Panc1 (cell line): ENCODE data around the gene ARPC5L.
A peak's percentile ranks its signal among the peaks of the same experiment; 100 is the strongest.

Source experiments
- POLR2AphosphoS5 ChIP-seq: IDR thresholded peaks from 2 replicates; pipeline ENCODE4 v1.6.1; 2012; ENCODE audit warnings: mild to moderate bottlenecking, low read depth, low read length, moderate library complexity
- SIN3A ChIP-seq: IDR thresholded peaks from 2 replicates; pipeline ENCODE4 v1.6.1; 2012; ENCODE audit warnings: low read depth, mild to moderate bottlenecking, low read length, moderate library complexity, borderline replicate concordance; ENCODE audit not compliant: insufficient read depth
- TF ChIP-seq, protein P1 (sequence below): fragments of 450-650 bp; IDR thresholded peaks from 2 replicates; pipeline ENCODE4 v1.5.1; 2017; ENCODE audit warnings: mild to moderate bottlenecking
- TF ChIP-seq, protein P2 (sequence below), 2 experiments: IDR thresholded peaks; 2 replicates each; pipeline ENCODE4 v1.6.1; 2011 to 2012; ENCODE audit warnings: low read depth in 2 of 2, control low read depth in 1 of 2, low read length in 1 of 2, mild to moderate bottlenecking in 1 of 2, moderate library complexity in 1 of 2; ENCODE audit not compliant: insufficient read depth in 1 of 2

DNA sequence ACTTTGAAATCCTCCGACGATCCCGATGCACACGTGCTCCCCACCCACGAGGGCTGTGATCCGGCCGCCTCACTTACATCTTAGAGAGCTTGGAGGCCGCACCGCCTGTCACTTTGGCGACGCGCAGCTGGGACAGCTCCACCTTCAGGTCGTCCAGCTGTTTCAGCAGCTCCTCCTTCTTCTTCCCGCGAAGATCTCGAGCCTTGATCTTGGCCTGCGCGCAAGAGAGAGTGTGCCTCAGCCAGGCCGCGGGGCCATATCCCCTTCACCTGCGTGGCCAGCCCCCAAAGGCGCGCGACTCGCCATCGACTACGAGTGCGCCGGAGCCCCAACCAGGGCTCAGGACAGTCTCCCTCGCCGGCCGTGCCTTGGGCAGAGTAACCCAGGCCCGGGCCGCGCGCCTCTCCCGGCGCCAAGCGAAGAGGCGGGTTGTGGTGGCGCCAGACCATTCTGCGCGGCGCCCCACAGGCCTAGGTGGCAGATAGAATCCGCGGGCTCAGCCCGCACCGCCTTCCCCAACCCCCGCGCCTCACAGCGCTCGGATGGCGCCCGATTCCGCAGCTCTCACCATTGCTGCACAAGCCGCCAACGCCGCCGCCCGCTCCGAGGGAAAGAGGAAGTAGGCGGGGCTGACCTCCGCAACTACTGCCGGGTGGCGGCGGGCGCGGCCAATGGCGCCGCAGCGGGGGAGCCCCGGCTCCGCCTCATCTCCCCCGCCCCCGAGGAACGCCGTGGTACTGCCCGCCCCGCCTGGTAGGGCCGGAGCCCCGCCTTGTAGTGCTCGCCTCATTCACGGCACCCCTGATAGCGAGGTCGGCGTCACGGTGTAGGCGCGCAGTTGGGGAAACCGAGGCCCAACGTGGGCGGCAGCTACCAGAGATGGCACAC lies at the start of gene ARPC5L, which contains the start of gene RPL35:
- TF ChIP-seq, protein P1, sequence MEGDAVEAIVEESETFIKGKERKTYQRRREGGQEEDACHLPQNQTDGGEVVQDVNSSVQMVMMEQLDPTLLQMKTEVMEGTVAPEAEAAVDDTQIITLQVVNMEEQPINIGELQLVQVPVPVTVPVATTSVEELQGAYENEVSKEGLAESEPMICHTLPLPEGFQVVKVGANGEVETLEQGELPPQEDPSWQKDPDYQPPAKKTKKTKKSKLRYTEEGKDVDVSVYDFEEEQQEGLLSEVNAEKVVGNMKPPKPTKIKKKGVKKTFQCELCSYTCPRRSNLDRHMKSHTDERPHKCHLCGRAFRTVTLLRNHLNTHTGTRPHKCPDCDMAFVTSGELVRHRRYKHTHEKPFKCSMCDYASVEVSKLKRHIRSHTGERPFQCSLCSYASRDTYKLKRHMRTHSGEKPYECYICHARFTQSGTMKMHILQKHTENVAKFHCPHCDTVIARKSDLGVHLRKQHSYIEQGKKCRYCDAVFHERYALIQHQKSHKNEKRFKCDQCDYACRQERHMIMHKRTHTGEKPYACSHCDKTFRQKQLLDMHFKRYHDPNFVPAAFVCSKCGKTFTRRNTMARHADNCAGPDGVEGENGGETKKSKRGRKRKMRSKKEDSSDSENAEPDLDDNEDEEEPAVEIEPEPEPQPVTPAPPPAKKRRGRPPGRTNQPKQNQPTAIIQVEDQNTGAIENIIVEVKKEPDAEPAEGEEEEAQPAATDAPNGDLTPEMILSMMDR = no peak; the same call in 1 of the 2 replicates
- peak; percentile 89 for TF ChIP-seq POLR2AphosphoS5
- TF ChIP-seq, protein P2, sequence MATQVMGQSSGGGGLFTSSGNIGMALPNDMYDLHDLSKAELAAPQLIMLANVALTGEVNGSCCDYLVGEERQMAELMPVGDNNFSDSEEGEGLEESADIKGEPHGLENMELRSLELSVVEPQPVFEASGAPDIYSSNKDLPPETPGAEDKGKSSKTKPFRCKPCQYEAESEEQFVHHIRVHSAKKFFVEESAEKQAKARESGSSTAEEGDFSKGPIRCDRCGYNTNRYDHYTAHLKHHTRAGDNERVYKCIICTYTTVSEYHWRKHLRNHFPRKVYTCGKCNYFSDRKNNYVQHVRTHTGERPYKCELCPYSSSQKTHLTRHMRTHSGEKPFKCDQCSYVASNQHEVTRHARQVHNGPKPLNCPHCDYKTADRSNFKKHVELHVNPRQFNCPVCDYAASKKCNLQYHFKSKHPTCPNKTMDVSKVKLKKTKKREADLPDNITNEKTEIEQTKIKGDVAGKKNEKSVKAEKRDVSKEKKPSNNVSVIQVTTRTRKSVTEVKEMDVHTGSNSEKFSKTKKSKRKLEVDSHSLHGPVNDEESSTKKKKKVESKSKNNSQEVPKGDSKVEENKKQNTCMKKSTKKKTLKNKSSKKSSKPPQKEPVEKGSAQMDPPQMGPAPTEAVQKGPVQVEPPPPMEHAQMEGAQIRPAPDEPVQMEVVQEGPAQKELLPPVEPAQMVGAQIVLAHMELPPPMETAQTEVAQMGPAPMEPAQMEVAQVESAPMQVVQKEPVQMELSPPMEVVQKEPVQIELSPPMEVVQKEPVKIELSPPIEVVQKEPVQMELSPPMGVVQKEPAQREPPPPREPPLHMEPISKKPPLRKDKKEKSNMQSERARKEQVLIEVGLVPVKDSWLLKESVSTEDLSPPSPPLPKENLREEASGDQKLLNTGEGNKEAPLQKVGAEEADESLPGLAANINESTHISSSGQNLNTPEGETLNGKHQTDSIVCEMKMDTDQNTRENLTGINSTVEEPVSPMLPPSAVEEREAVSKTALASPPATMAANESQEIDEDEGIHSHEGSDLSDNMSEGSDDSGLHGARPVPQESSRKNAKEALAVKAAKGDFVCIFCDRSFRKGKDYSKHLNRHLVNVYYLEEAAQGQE (IDR thresholded peaks at IDR 0.05; ENCODE audit: insufficient read depth in 1 of 2, low read depth in 2 of 2, low read length in 1 of 2) = 0 out of 4 replicates have a peak, but pooled peaks of 1 of the 2 experiments have one; percentile 13
- TF ChIP-seq SIN3A = peak; percentile 25; the same call in 1 of the 2 replicates
